GM18505 (cell line): ENCODE measurements around the gene CTDNEP1.

Experiments used
- ATAC-seq: cut with Tn5 transposase; IDR thresholded peaks from one replicate; pipeline ENCODE4 v1.9.1; 2021; ENCODE audit not compliant: unreplicated experiment
- POLR2A ChIP-seq: IDR thresholded peaks from 4 replicates; pipeline ENCODE4 v1.6.1; 2011; ENCODE audit warnings: borderline replicate concordance; ENCODE audit not compliant: insufficient read depth, insufficient read length; ENCODE audit errors: extremely low read depth

CTDNEP1 gene

DNA sequence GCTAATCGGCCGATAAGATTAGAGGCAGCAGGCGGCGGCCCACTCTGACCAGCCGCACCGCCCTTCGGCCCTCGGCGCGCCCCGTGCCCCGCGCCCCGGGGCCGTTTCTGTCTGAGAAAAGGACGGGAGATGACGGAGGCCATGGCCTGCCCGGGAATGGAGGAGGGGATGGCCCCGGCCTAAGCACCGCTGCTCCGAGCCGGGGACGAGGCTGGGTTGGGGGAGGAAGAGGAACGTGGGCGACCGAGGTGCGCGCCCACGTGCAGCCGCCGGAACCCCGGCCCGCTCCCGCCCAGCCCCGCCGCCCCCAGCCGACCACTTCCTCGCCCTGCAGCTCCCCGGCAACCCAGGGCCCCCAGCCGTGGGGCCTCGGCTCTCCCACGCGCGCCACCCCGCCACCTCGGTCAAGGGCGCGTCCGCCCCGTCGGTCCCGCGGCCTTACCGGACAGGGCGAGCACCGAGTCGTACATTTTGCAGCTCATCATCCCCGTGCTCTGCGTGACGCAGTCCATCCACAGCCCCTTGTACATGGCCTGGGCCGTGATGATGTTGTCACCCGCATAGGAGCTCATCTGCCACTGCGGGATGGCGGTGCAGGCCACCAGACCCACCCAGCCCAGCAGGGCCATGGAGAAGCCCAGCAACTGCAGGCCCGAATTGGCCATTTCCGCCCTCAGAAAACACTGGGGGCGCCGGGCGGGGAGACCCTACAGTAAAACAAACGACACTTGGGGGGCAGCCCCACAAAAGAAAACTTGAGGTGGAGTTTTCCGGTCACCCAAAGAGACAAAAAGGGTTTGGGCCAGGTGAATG, 10.1 kb upstream of the CTDNEP1 start:
- TF ChIP-seq POLR2A = no peak
- no peak for ATAC-seq

DNA sequence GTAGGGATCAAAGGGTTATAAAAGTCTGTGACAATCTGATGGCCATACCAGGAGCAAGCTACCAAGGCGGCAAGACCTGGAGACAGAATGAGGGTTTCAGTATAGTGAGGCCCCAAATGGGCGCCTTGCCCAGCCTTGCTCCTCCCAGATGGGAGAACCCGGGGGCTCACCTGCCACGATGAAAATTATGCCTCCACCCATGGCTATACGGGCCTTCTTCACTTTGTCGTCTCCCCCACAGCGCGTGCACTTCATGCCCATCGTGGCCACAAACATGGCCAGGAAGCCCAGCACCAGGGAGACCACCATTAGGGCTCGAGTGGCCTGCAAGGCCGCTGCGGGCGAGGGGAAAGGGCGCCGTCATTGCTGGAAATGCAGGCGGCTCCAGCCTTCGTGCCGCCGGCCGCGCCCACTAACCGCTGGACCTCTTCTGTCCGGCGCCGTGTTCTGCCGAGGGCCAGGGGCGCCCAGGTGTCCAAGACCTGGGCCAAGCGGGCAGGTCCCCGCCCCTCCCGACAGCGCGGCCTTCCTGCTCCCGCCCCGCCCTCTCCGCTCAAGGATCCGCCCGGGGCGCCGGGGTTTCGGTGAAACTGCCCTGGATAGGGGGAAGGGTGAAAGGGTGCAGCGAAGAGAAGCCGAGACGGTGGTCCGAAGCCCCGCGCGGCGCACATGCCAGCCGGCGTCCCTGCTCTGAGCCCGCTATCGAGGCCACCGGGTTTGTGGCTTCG, 9.3 kb upstream of the CTDNEP1 start:
- no peak for ATAC-seq
- TF ChIP-seq POLR2A = peak; percentile 30

GRCh38 chr17:7260151-7260550, 8.6 kb upstream of the CTDNEP1 start:
- no peak for TF ChIP-seq POLR2A
- ATAC-seq = no peak

DNA sequence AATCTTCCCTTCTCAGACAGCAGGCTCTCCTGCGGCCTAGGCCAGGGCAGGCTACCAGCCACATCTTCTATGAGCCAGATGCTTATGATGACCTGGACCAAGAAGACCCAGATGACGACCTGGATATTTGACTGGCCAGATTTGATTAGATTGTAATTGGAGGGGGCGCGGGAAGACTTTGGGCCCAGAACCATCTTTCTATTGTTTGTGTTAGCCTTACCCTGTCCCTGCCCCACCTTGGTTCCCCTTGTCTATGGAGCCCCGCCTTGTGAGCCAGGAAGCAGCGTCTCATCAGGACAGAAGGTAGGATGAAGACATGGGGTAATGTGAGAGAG, 8.0 kb upstream of the CTDNEP1 start:
- no peak for TF ChIP-seq POLR2A
- no peak for ATAC-seq

- ATAC-seq = no peak
Measured at GRCh38 chr17:7258731-7259554, 7.4 kb upstream of the CTDNEP1 start.

GRCh38 chr17:7256766-7257456, 5.4 kb upstream of the CTDNEP1 start:
- TF ChIP-seq POLR2A = no peak
- no peak for ATAC-seq

More at GRCh38 chr17:7258731-7259554, 7.4 kb upstream of the CTDNEP1 start:
- no peak for TF ChIP-seq POLR2A

GRCh38 chr17:7254511-7254910, 3.0 kb upstream of the CTDNEP1 start:
- ATAC-seq = no peak

GRCh38 chr17:7253082-7253481, 1.5 kb upstream of the CTDNEP1 start:
- ATAC-seq = no peak
- TF ChIP-seq POLR2A = no peak

More at GRCh38 chr17:7254511-7254910, 3.0 kb upstream of the CTDNEP1 start:
- TF ChIP-seq POLR2A = no peak

- ATAC-seq = peak; percentile 44
- peak; percentile 90 for TF ChIP-seq POLR2A
Measured at GRCh38 chr17:7252176-7253043, 876 bp upstream of the CTDNEP1 start, which contains the start of gene ELP5. Gene ELP5 (plus strand): TSS chr17:7252215. CDS start chr17:7252551, 336 bp downstream.

DNA sequence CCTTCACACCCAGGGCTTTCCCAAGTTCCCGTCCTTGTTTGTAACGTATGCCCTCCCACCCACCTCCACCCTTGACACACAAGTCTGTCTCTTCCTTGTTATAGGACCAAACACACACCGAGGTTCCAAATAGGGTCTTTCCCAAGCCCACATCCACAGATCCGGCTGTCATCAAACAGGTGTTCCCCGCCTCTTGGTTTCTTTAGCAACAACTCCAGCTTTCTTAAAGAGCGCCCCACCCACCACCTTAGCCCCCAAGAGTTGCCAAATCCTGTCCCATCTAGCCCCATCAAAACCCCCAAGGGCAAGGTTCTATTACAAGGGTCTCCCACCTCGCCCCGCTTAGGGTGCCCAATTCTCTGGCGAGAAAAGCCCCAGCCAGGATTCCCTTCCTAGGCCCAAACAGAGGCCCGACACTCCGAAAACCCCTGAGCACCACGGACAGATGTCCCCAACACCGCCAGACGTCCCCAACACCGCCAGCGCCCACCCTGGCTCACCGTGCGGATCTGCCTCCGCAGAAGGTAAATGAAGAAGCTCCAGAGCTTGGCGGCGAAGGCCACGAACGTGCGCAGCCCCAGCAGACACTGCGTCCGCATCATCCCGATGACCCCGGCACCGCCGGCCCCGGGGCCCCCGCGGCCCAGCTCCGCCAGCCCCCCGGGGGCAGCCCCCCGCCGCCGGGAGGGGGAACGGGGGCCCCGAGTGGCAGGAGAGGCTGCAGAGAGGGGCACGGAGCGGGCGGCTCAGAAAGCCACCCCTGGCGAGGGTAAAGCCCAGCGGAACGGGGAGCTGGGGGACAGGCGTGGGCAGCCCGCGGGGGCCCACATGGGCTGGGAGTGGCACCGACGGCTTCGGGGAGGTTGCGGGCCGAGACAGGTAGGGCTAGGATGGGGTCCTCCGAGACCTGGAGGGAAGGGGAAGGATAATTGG, 573 bp downstream of the CTDNEP1 start:
- no peak for TF ChIP-seq POLR2A
- peak; percentile 4 for ATAC-seq

- TF ChIP-seq POLR2A = no peak
- ATAC-seq = no peak
Measured at GRCh38 chr17:7249830-7250229, 1.7 kb downstream of the CTDNEP1 start.
